Fibroblast of pulmonary artery (primary cell): ENCODE results near the gene PHACTR2.

Source experiments
- DNase-seq: peaks from one replicate; pipeline ENCODE4 v3.0.0-alpha.2; 2010; ENCODE audit warnings: low read depth
- H3K4me3 ChIP-seq: replicated peaks from 2 replicates; pipeline ENCODE4 v1.5.1; 2011; ENCODE audit warnings: low read depth, mild to moderate bottlenecking, control low read depth, low read length, moderate library complexity
- TF ChIP-seq, protein P1 (sequence below): IDR thresholded peaks from 2 replicates; pipeline ENCODE4 v1.5.1; 2011; ENCODE audit warnings: mild to moderate bottlenecking, control low read depth, low read length, inconsistent platforms; ENCODE audit errors: missing control alignments

PHACTR2 gene

GRCh38 chr6:143687591-143687990 lies 9.8 kb downstream of the PHACTR2 start:
- no peak for DNase-seq
- TF ChIP-seq, protein P1, sequence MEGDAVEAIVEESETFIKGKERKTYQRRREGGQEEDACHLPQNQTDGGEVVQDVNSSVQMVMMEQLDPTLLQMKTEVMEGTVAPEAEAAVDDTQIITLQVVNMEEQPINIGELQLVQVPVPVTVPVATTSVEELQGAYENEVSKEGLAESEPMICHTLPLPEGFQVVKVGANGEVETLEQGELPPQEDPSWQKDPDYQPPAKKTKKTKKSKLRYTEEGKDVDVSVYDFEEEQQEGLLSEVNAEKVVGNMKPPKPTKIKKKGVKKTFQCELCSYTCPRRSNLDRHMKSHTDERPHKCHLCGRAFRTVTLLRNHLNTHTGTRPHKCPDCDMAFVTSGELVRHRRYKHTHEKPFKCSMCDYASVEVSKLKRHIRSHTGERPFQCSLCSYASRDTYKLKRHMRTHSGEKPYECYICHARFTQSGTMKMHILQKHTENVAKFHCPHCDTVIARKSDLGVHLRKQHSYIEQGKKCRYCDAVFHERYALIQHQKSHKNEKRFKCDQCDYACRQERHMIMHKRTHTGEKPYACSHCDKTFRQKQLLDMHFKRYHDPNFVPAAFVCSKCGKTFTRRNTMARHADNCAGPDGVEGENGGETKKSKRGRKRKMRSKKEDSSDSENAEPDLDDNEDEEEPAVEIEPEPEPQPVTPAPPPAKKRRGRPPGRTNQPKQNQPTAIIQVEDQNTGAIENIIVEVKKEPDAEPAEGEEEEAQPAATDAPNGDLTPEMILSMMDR = no peak
- no peak overlapping the region for H3K4me3 ChIP-seq

DNA sequence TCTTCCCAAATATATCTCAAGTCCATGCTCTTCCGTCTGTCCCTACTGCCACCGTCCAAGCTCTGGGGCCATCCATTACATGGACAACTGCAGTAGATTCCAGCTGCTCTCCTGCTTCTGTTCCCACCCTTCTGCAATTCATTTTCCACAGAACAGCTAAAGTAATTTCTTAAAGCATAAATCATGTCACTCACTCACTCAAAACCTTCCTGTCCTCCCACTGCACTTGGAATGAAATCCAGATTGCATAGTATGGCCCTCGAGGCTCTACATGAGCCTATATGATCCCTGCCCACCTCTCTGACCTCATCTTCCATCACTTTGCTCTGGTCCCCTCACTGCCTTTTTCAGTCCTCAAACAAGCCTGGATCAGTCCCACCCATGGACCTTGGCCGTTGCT lies 10.9 kb downstream of the PHACTR2 start:
- TF ChIP-seq, protein P1 = no peak
- DNase-seq = no peak
- no peak overlapping the region for H3K4me3 ChIP-seq

DNA sequence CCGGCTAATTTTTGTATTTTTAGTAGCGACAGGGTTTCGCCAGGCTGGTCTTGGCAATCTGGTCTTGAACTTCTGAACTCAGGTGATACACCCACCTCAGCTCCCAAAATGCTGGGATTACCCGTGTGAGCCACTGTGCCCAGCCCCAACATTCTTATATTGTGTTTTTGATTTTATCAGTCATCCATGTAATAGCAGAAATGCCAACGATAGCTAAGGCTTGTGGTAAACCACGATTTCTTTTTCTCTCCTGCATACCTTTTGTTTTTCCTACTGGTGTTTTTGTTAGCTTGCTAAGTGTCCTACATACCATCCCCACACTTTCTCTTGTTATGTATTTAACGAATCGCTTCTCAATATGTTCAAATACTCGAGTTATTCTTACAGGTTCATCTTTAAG lies 12.1 kb downstream of the PHACTR2 start:
- H3K4me3 ChIP-seq = no peak overlapping the region
- DNase-seq = no peak

DNA sequence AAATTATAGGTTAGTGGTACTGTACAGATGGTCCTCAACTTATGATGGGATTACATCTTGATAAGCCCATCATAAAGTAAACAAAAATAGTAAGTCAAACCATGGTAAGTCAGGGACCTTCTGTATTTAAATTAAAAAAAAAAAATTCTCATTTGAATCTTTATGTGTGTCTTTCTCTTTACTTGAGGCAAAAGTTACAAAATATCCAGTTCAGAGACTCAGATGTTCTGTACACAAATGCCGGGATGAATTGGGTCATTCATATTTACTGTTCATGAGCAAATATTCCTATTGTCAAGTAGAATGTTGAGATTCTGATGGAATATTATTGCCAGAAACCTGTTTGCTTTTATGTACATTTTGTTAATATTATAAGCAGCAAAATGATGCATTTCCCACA lies 13.4 kb downstream of the PHACTR2 start:
- no peak overlapping the region for H3K4me3 ChIP-seq
- TF ChIP-seq, protein P1 = no peak
- no peak for DNase-seq

More for the DNA sequence above, 12.1 kb downstream of the PHACTR2 start:
- TF ChIP-seq, protein P1 = no peak

GRCh38 chr6:143691900-143692636 lies 14.3 kb downstream of the PHACTR2 start:
- no peak overlapping the region for H3K4me3 ChIP-seq
- DNase-seq = no peak
- TF ChIP-seq, protein P1 = no peak

DNA sequence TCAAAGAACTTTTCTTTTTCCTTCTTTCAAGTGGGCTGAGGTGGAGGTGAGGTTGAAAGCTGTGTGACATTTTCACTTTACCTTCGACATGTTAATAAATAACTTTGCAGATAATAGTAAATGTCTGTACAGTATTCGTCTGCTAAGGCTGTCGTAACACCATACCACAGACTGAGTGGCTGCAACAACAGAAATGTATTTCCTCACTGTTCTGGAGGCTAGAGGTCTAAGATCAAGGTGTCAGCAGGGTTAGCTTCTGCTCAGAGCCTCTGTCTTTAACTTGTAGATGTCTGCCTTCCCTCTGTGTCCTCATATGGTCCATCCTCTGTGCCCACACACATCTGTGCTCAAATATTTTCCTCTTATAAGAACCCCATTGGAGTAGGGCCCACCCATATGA lies 14.9 kb downstream of the PHACTR2 start:
- TF ChIP-seq, protein P1 = no peak
- no peak overlapping the region for H3K4me3 ChIP-seq
- DNase-seq = no peak

DNA sequence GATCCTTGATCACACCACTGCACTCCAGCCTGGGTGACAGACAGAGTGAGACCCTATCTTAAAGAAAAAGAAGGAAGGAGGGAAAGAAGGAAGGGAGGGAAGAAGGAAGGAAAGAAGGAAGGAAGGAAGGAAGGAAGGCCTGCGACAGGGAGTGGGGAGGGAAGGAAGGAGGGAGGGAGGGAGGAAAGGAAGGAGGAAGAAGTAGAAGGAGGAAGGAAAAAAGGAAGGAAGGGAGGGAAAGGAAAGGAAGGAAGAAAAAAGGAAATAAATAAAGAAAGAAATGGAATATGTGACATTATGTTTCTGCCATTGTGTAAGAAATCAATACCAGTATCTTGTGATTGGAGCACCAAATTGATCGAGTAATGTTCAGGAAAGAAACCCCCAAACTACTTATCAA lies 16.2 kb downstream of the PHACTR2 start:
- TF ChIP-seq, protein P1 = no peak
- DNase-seq = no peak
- no peak overlapping the region for H3K4me3 ChIP-seq
